HEK293 (cell line): ENCODE measurements around the gene CCNY.

Experiments used
- BCL11B ChIP-seq: fragments of 450-650 bp; formaldehyde crosslinking; IDR thresholded peaks from 2 replicates; pipeline ENCODE4 v1.5.1; 2016; ENCODE audit warnings: low read depth, missing biosample characterization, missing genetic modification characterization
- KLF16 ChIP-seq: fragments of 450-650 bp; formaldehyde crosslinking; IDR thresholded peaks from 2 replicates; pipeline ENCODE4 v1.5.1; 2017; ENCODE audit warnings: missing biosample characterization, missing genetic modification characterization
- REPIN1 ChIP-seq: fragments of 450-650 bp; formaldehyde crosslinking; IDR thresholded peaks from 2 replicates; pipeline ENCODE4 v1.5.1; 2017; ENCODE audit warnings: missing biosample characterization, missing genetic modification characterization, low read depth
- ZNF174 ChIP-seq: fragments of 450-650 bp; formaldehyde crosslinking; IDR thresholded peaks from 2 replicates; pipeline ENCODE4 v1.5.0; 2017; ENCODE audit warnings: missing biosample characterization, mild to moderate bottlenecking, missing genetic modification characterization
- ZNF23 ChIP-seq: fragments of 450-650 bp; formaldehyde crosslinking; IDR thresholded peaks from 2 replicates; pipeline ENCODE4 v1.5.1; 2016; ENCODE audit warnings: missing biosample characterization, missing genetic modification characterization, borderline replicate concordance
- ZNF311 ChIP-seq: fragments of 450-650 bp; formaldehyde crosslinking; IDR thresholded peaks from 2 replicates; pipeline ENCODE4 v1.5.1; 2017; ENCODE audit warnings: missing biosample characterization, missing genetic modification characterization, borderline replicate concordance
- ZNF701 ChIP-seq: fragments of 450-650 bp; formaldehyde crosslinking; IDR thresholded peaks from 2 replicates; pipeline ENCODE4 v1.5.1; 2016; ENCODE audit warnings: missing biosample characterization, missing genetic modification characterization
- TF ChIP-seq, protein P1 (sequence below): fragments of 450-650 bp; formaldehyde crosslinking; IDR thresholded peaks from 2 replicates; pipeline ENCODE4 v1.5.1; 2016; ENCODE audit warnings: missing biosample characterization, missing genetic modification characterization
- TF ChIP-seq, protein P2 (sequence below): fragments of 450-650 bp; formaldehyde crosslinking; IDR thresholded peaks from 2 replicates; pipeline ENCODE4 v1.5.1; 2016; ENCODE audit warnings: missing biosample characterization, missing genetic modification characterization

- no peak for TF ChIP-seq ZNF311 (tag by site-specific recombination)
- TF ChIP-seq, protein P1, sequence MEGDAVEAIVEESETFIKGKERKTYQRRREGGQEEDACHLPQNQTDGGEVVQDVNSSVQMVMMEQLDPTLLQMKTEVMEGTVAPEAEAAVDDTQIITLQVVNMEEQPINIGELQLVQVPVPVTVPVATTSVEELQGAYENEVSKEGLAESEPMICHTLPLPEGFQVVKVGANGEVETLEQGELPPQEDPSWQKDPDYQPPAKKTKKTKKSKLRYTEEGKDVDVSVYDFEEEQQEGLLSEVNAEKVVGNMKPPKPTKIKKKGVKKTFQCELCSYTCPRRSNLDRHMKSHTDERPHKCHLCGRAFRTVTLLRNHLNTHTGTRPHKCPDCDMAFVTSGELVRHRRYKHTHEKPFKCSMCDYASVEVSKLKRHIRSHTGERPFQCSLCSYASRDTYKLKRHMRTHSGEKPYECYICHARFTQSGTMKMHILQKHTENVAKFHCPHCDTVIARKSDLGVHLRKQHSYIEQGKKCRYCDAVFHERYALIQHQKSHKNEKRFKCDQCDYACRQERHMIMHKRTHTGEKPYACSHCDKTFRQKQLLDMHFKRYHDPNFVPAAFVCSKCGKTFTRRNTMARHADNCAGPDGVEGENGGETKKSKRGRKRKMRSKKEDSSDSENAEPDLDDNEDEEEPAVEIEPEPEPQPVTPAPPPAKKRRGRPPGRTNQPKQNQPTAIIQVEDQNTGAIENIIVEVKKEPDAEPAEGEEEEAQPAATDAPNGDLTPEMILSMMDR (tag by site-specific recombination), result no peak
- TF ChIP-seq KLF16 (tag by site-specific recombination), result no peak
- TF ChIP-seq ZNF701, result no peak
- no peak for TF ChIP-seq ZNF174
- no peak for TF ChIP-seq REPIN1 (tag by site-specific recombination)
- no peak for TF ChIP-seq BCL11B (tag by site-specific recombination)
- TF ChIP-seq, protein P2, sequence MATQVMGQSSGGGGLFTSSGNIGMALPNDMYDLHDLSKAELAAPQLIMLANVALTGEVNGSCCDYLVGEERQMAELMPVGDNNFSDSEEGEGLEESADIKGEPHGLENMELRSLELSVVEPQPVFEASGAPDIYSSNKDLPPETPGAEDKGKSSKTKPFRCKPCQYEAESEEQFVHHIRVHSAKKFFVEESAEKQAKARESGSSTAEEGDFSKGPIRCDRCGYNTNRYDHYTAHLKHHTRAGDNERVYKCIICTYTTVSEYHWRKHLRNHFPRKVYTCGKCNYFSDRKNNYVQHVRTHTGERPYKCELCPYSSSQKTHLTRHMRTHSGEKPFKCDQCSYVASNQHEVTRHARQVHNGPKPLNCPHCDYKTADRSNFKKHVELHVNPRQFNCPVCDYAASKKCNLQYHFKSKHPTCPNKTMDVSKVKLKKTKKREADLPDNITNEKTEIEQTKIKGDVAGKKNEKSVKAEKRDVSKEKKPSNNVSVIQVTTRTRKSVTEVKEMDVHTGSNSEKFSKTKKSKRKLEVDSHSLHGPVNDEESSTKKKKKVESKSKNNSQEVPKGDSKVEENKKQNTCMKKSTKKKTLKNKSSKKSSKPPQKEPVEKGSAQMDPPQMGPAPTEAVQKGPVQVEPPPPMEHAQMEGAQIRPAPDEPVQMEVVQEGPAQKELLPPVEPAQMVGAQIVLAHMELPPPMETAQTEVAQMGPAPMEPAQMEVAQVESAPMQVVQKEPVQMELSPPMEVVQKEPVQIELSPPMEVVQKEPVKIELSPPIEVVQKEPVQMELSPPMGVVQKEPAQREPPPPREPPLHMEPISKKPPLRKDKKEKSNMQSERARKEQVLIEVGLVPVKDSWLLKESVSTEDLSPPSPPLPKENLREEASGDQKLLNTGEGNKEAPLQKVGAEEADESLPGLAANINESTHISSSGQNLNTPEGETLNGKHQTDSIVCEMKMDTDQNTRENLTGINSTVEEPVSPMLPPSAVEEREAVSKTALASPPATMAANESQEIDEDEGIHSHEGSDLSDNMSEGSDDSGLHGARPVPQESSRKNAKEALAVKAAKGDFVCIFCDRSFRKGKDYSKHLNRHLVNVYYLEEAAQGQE (tag by site-specific recombination), result no peak
- no peak for TF ChIP-seq ZNF23
These were observed 150.1 kb downstream of the CCNY start for GRCh38 chr10:35486297-35486990.
